CD4-positive, alpha-beta T cell (primary cell): ENCODE measurements around the gene VWA8. TPM values are rescaled to one million over a fixed set of nuclear protein-coding genes. Genes with fewer than 3 reads are reported as not detected.

Experiments
- ATAC-seq: fragments of 200-7000 bp; cut with Tn5 transposase; one replicate; pipeline ENCODE4 v1.10.0; 2022; ENCODE audit warnings: mild to moderate bottlenecking; ENCODE audit not compliant: poor library complexity
- CTCF ChIA-PET: fragments of 350-600 bp; sonication (Branson Sonifier 250); formaldehyde crosslinking; loops from one replicate; lab custom pipeline; 2021; ENCODE audit warnings: antibody characterized with exemption, inconsistent platforms; lab: Charles Lee
- POLR2A ChIA-PET: fragments of 350-600 bp; sonication (Branson Sonifier 250); formaldehyde crosslinking; loops from one replicate; lab custom pipeline; 2021; ENCODE audit warnings: antibody characterized with exemption, inconsistent platforms; lab: Charles Lee
- DNase-seq, 14 experiments: peaks; one replicate each; pipeline ENCODE4 v3.0.0-alpha.2; 2013 to 2020; ENCODE audit warnings: mixed read lengths in 2 of 14
- H3K27ac ChIP-seq, 2 donors: one replicate each; pipeline versions ENCODE4 v1.5.1 to v1.7.0; 2013; ENCODE audit warnings: low read length in 2 of 2, low read depth in 1 of 2, mild to moderate bottlenecking in 1 of 2
- H3K27me3 ChIP-seq, 2 experiments: 1 replicate in 1 of 2; 2 replicates in 1 of 2; pipeline versions ENCODE4 v1.6.1 to v1.7.0; 2013; ENCODE audit warnings: low read length in 2 of 2, control low read depth in 1 of 2, mild to moderate bottlenecking in 1 of 2, moderate library complexity in 1 of 2; ENCODE audit not compliant: insufficient read depth in 2 of 2, control insufficient read depth in 1 of 2
- H3K36me3 ChIP-seq: one replicate; pipeline ENCODE4 v1.6.1; 2013; ENCODE audit warnings: low read length, control low read depth; ENCODE audit not compliant: insufficient read depth
- H3K4me1 ChIP-seq: one replicate; pipeline ENCODE4 v1.6.1; 2013; ENCODE audit warnings: low read length, control low read depth; ENCODE audit not compliant: insufficient read depth
- H3K4me3 ChIP-seq: one replicate; pipeline ENCODE4 v1.5.1; 2013; ENCODE audit warnings: mild to moderate bottlenecking, low read length, moderate library complexity
- H3K9me3 ChIP-seq, 2 experiments: 1 replicate in 1 of 2; 2 replicates in 1 of 2; pipeline versions ENCODE4 v1.6.1 to v1.7.0; 2013; ENCODE audit warnings: low read length in 2 of 2, mild to moderate bottlenecking in 2 of 2, control low read depth in 1 of 2, moderate library complexity in 1 of 2; ENCODE audit not compliant: control insufficient read depth in 1 of 2, insufficient read depth in 1 of 2
- H3K27ac Mint-ChIP-seq: one replicate; pipeline ENCODE4 v1.8.0; 2020; ENCODE audit warnings: mixed read lengths
- H3K27me3 Mint-ChIP-seq: one replicate; pipeline ENCODE4 v1.8.0; 2021; ENCODE audit warnings: mixed read lengths
- H3K36me3 Mint-ChIP-seq: one replicate; pipeline ENCODE4 v1.8.0; 2021; ENCODE audit warnings: low read depth, mixed read lengths
- H3K4me1 Mint-ChIP-seq: one replicate; pipeline ENCODE4 v1.8.0; 2021; ENCODE audit warnings: low read depth, mixed read lengths
- H3K4me3 Mint-ChIP-seq: one replicate; pipeline ENCODE4 v1.8.0; 2020; ENCODE audit warnings: mild to moderate bottlenecking, mixed read lengths
- H3K9me3 Mint-ChIP-seq: one replicate; pipeline ENCODE4 v1.8.0; 2020; ENCODE audit warnings: mixed read lengths
- CTCF ChIP-seq: fragments of 200-600 bp; IDR thresholded peaks from one replicate; pipeline ENCODE4 v1.8.0; 2022; ENCODE audit warnings: antibody characterized with exemption, mild to moderate bottlenecking
- intact Hi-C, 2 experiments: fragments of 100-400 bp; cut with DNase I in 1 of 2; cut with micrococcal nuclease in 1 of 2; formaldehyde crosslinking; loops; one replicate each; pipeline versions ENCODE4 v1.15.1 to v1.9.0; 2023 to 2025; cut with DNase I, micrococcal nuclease
- total RNA-seq, 174 experiments: library from RNA in 2 of 174; stranded (reverse) in 2 of 174; gene quantifications; one replicate each; pipeline ENCODE4 v1.2.3 and lab custom pipeline; 2021 to 2026

Gene VWA8
- total RNA-seq, 2 experiments from 2014 or later, result 18.7 to 19.0 TPM

- intact Hi-C loops, result no loop called here
- DNase-seq, result no peak
Observed at GRCh38 chr13:41780715-41781706, 179.9 kb downstream of the VWA8 start.

GRCh38 chr13:41775251-41775650 lies 185.7 kb downstream of the VWA8 start:
- H3K27ac Mint-ChIP-seq, result no peak overlapping the region
- H3K9me3 Mint-ChIP-seq, result no peaks in the 10 kb centered on the region
- Histone ChIP-seq H3K27me3 (no peaks in the 10 kb centered on the region), H3K36me3 (peaks cover 4% of the 10 kb centered on the region), H3K9me3 (no peaks in the 10 kb centered on the region), H3K4me1 (no peaks in the 10 kb centered on the region), H3K27ac (no peak overlapping the region), H3K4me3 (no peak overlapping the region)
- H3K4me1 Mint-ChIP-seq, result no peaks in the 10 kb centered on the region
- intact Hi-C loops, result no loop called here
- POLR2A ChIA-PET, result no interaction called here
- CTCF ChIA-PET, result interaction anchor here (1.5 kb wide), 1 partner anchor 11 kb away, joined by 3 read pairs; no protein-coding TSS in a partner anchor
- ATAC-seq, result no peak
- H3K36me3 Mint-ChIP-seq, result peaks cover 34% of the 10 kb centered on the region
- H3K4me3 Mint-ChIP-seq, result no peak overlapping the region
- DNase-seq, result no peak
- H3K27me3 Mint-ChIP-seq, result no peaks in the 10 kb centered on the region
- no peak for TF ChIP-seq CTCF

More at GRCh38 chr13:41780715-41781706, 179.9 kb downstream of the VWA8 start:
- no peak for ATAC-seq
- H3K4me3 ChIP-seq, result no peak overlapping the region
- Mint-ChIP-seq H3K27me3 (no peaks in the 10 kb centered on the region), H3K36me3 (peaks cover 29% of the 10 kb centered on the region), H3K4me3 (no peak overlapping the region), H3K27ac (no peak overlapping the region), H3K4me1 (no peaks in the 10 kb centered on the region), H3K9me3 (no peaks in the 10 kb centered on the region)
- TF ChIP-seq CTCF, result no peak
- H3K36me3 ChIP-seq, result peaks cover 4% of the 10 kb centered on the region
- H3K27me3 ChIP-seq, result no peaks in the 10 kb centered on the region
- no peaks in the 10 kb centered on the region for H3K4me1 ChIP-seq
- POLR2A ChIA-PET, result no interaction called here
- no peak overlapping the region for H3K27ac ChIP-seq
- H3K9me3 ChIP-seq, result no peaks in the 10 kb centered on the region
- CTCF ChIA-PET, result no interaction called here

- H3K9me3 Mint-ChIP-seq, result no peaks in the 10 kb centered on the region
- DNase-seq, result no peak
- no peak overlapping the region for H3K4me3 ChIP-seq
- H3K9me3 ChIP-seq, result no peaks in the 10 kb centered on the region
- TF ChIP-seq CTCF, result no peak
- no peaks in the 10 kb centered on the region for H3K27me3 Mint-ChIP-seq
- H3K4me3 Mint-ChIP-seq, result no peak overlapping the region
- no peaks in the 10 kb centered on the region for H3K4me1 Mint-ChIP-seq
- H3K36me3 Mint-ChIP-seq, result peaks cover 37% of the 10 kb centered on the region
- ChIA-PET POLR2A (no interaction called here), CTCF (interaction anchor here (1.5 kb wide), 1 partner anchor 11 kb away, joined by 3 read pairs; no protein-coding TSS in a partner anchor)
- H3K36me3 ChIP-seq, result peaks cover 4% of the 10 kb centered on the region
- H3K4me1 ChIP-seq, result no peaks in the 10 kb centered on the region
- intact Hi-C loops, result no loop called here
- no peaks in the 10 kb centered on the region for H3K27me3 ChIP-seq
- no peak for ATAC-seq
- H3K27ac Mint-ChIP-seq, result no peak overlapping the region
- H3K27ac ChIP-seq, result no peak overlapping the region
Observed at GRCh38 chr13:41774605-41775218, 186.2 kb downstream of the VWA8 start.
